Testis (tissue), 3 donors: ENCODE results near the gene TMEM151A. TPM values are rescaled to one million over a fixed set of nuclear protein-coding genes. Genes with fewer than 3 reads are reported as not detected.

Source experiments
- DNase-seq: peaks from one replicate; pipeline ENCODE4 v3.0.0-alpha.2; 2019
- H3K27ac ChIP-seq, 2 donors: fragments of 200-600 bp; sonication (generic); one replicate each; pipeline ENCODE4 v1.5.1; 2019
- H3K27me3 ChIP-seq: fragments of 200-600 bp; sonication (generic); one replicate; pipeline ENCODE4 v1.5.1; 2019
- H3K36me3 ChIP-seq: fragments of 200-600 bp; sonication (generic); one replicate; pipeline ENCODE4 v1.5.1; 2017; ENCODE audit warnings: low read depth; ENCODE audit errors: missing control alignments
- H3K4me1 ChIP-seq: fragments of 200-600 bp; sonication (generic); one replicate; pipeline ENCODE4 v1.5.1; 2019
- H3K4me3 ChIP-seq, 2 donors: fragments of 200-600 bp; sonication (generic); one replicate each; pipeline ENCODE4 v1.5.1; 2017 to 2019
- H3K9me3 ChIP-seq: fragments of 200-600 bp; sonication (generic); one replicate; pipeline ENCODE4 v1.5.1; 2017
- POLR2A ChIP-seq: fragments of 450-650 bp; IDR thresholded peaks from one replicate; pipeline ENCODE4 v1.6.1; 2017; ENCODE audit warnings: antibody characterized with exemption, mild to moderate bottlenecking, moderate library complexity
- WGBS, 2 donors: methylation state at CpG; one replicate each; pipeline ENCODE4 v1.1.5; 2018; 5-methylcytosine and 5-hydroxymethylcytosine counted together
- intact Hi-C: fragments of 100-400 bp; cut with DNase I; formaldehyde crosslinking; loops from one replicate; pipeline ENCODE4 v1.15.1; 2023; ENCODE audit warnings: low total_unique reads
- polyA plus RNA-seq: library from polyadenylated mRNA; stranded (reverse); fragments of 350-450 nt; fragmentation: Illumina TruSeq; extraction: RNeasy Lipid Tissue Mini Kit (QIAGEN cat#74804); gene quantifications from one replicate; pipeline ENCODE4 v1.2.3, GENCODE V29; 2014; ENCODE audit warnings: low read depth, low replicate concordance; ENCODE audit not compliant: insufficient read depth
- total RNA-seq, 2 donors: library from RNA; depleted of rRNA; stranded (reverse); fragments of >200 nt; gene quantifications; one replicate each; pipeline ENCODE4 v1.2.3, GENCODE V29; 2016
- TF ChIP-seq, protein P1 (sequence below), 3 experiments: fragments of 450-650 bp in 2 of 3; fragments of 200-600 bp in 1 of 3; sonication (generic) in 1 of 3; IDR thresholded peaks; one replicate each; pipeline ENCODE4 v1.5.1; 2016 to 2019; ENCODE audit warnings: antibody characterized with exemption in 3 of 3, mild to moderate bottlenecking in 2 of 3, moderate library complexity in 1 of 3

The TMEM151A gene
- total and polyA plus RNA-seq, 3 donors from 2014 or later, result 0.90 to 1.7 (median 1.4) TPM

DNA sequence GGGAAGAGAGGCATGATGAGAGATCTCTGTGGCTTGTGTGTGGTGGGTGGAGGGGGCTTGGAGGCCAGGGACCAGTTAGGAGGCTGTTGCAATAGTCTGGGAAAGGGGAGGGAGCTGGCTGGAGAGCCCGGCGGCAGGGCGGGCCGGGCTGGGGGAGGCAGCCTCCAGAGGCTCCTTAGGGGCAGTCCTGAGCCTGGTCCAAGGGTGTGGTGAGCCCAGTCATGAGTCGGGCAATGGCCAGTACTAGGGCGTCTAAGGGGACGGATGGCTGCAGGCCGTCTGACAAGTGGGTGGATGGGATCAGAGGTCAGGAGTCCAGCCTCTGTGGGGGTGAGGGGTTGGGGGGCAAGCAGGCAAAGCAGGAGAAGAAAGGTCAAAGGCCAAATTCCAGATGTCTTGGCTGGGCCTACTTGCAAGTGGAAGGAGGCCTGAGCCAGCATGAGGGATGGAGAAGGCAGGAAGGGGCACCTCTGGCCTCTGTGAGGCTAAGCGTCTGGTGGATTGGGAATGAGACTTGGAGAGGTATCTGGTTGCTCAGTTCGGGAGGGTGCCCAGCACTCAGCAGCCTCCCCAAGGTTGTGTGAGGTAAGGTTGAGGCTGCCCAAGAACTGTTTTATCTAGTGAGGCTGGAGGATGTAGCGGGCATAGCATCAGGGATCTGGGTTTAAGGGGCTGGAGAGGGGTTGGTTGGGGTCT, 31.2 kb downstream of the TMEM151A start:
- no peak overlapping the region for H3K4me3 ChIP-seq
- no peaks in the 10 kb centered on the region for H3K36me3 ChIP-seq
- H3K27me3 ChIP-seq, result no peaks in the 10 kb centered on the region
- intact Hi-C loops, result no loop called here
- H3K27ac ChIP-seq, result no peak overlapping the region
- no peak for TF ChIP-seq POLR2A
- TF ChIP-seq, protein P1, sequence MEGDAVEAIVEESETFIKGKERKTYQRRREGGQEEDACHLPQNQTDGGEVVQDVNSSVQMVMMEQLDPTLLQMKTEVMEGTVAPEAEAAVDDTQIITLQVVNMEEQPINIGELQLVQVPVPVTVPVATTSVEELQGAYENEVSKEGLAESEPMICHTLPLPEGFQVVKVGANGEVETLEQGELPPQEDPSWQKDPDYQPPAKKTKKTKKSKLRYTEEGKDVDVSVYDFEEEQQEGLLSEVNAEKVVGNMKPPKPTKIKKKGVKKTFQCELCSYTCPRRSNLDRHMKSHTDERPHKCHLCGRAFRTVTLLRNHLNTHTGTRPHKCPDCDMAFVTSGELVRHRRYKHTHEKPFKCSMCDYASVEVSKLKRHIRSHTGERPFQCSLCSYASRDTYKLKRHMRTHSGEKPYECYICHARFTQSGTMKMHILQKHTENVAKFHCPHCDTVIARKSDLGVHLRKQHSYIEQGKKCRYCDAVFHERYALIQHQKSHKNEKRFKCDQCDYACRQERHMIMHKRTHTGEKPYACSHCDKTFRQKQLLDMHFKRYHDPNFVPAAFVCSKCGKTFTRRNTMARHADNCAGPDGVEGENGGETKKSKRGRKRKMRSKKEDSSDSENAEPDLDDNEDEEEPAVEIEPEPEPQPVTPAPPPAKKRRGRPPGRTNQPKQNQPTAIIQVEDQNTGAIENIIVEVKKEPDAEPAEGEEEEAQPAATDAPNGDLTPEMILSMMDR (IDR thresholded peaks at IDR 0.05), result no peak
- H3K4me1 ChIP-seq, result peaks cover 19% of the 10 kb centered on the region
- no peak for DNase-seq
- WGBS, 2 donors, result 64 to 66% methylated on average over 11 of the region's 11 CpGs
- H3K9me3 ChIP-seq, result no peaks in the 10 kb centered on the region

DNA sequence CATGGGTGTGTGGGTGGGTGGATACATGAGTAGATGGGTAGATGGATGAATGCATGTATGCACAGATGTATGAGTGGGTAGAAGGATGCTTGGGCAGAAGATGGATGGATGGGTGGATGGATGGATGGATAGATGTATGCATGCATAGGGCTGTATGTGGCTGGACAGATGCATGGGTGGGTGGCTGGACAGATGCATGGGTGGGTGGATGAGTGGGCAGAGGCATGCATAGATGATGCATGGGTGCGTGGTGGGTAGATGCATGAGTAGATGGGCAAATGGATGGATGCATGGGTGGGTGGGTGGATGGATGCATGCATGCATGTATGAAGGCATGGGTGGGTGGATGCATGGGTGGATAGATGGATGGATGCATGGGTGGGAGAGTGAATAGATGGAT, 32.0 kb downstream of the TMEM151A start:
- TF ChIP-seq, protein P1 (IDR thresholded peaks at IDR 0.05), result no peak
- no peak for TF ChIP-seq POLR2A
- intact Hi-C loops, result no loop called here

DNA sequence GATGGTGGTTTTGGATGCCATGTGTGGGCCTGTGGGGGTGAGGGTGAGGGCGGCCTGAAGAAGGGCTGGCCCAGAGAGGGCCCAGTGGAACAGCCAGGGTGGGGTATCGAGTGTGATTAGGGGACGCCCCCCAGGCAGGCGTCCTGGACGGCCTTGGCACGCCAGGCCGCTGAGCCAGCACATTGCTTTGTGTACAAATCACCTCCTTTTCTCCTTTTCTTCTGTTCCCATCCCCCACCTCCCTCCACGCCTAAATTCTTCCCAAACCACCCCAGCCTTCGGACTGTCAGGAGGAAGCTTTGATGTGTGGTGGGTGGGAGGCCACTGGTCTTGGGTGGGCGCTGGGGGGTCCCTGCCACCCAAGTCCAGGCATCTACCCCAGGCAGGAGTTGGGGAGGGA, 33.0 kb downstream of the TMEM151A start:
- Histone ChIP-seq H3K4me1 (peaks cover 25% of the 10 kb centered on the region), H3K27ac (no peak overlapping the region), H3K27me3 (no peaks in the 10 kb centered on the region), H3K4me3 (no peak overlapping the region), H3K36me3 (no peaks in the 10 kb centered on the region), H3K9me3 (no peaks in the 10 kb centered on the region)
- DNase-seq, result no peak
- intact Hi-C loops, result no loop called here
- TF ChIP-seq, protein P1 (IDR thresholded peaks at IDR 0.05), result no peak
- WGBS, 2 donors, result 58 to 60% methylated on average over 10 of the region's 10 CpGs

More for the DNA sequence above, 32.0 kb downstream of the TMEM151A start:
- DNase-seq, result no peak
- Histone ChIP-seq H3K9me3 (no peaks in the 10 kb centered on the region), H3K4me1 (peaks cover 24% of the 10 kb centered on the region), H3K27me3 (no peaks in the 10 kb centered on the region), H3K36me3 (no peaks in the 10 kb centered on the region), H3K27ac (no peak overlapping the region), H3K4me3 (no peak overlapping the region)
- 84 to 91% methylated on average over 1 of the region's 1 CpG for WGBS, 2 donors

DNA sequence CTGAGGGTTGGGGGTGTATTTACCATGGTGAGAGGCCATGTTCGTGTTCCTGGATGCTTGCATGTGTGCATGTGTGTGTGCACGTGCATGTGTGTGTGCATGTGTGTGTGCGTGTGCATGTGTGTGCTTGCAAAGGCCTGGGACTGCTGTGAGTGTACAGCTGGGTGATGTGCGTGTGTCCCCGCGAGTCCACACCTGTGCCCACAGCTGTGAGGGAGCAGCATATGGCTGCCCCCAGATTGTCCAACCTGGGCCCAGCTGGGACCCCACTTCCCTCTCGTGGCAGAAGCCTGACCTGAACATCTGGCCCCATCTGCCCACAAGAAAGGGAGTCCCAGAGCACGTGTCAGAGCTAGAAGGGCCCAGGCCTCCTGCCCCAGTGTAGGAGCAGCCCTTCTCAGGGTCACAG, 33.6 kb downstream of the TMEM151A start:
- 83 to 89% methylated on average over 1 to 8 of the region's 8 CpGs for WGBS, 2 donors
- Histone ChIP-seq H3K27ac (no peak overlapping the region), H3K9me3 (no peaks in the 10 kb centered on the region), H3K27me3 (no peaks in the 10 kb centered on the region), H3K4me1 (peaks cover 25% of the 10 kb centered on the region), H3K4me3 (no peak overlapping the region), H3K36me3 (no peaks in the 10 kb centered on the region)
- no peak for DNase-seq
- intact Hi-C loops, result no loop called here
- TF ChIP-seq POLR2A, result no peak
- TF ChIP-seq, protein P1 (IDR thresholded peaks at IDR 0.05), result no peak
